Breast epithelium (tissue), 3 donors: ENCODE results near the gene FOXK1.

Experiments
- POLR2A ChIP-seq: fragments of 450-650 bp; IDR thresholded peaks from one replicate; pipeline ENCODE4 v1.6.1; 2016; ENCODE audit warnings: antibody characterized with exemption, mild to moderate bottlenecking, moderate library complexity
- POLR2AphosphoS5 ChIP-seq, 3 donors: sonication (generic); formaldehyde crosslinking; IDR thresholded peaks; one replicate each; pipeline ENCODE4 v1.6.1; 2017; ENCODE audit warnings: antibody characterized with exemption in 3 of 3
- TF ChIP-seq, protein P1 (sequence below), 3 donors: fragments of 450-650 bp; IDR thresholded peaks; one replicate each; pipeline ENCODE4 v1.5.1; 2016 to 2017; ENCODE audit warnings: antibody characterized with exemption in 3 of 3, mild to moderate bottlenecking in 3 of 3, moderate library complexity in 3 of 3

- TF ChIP-seq, protein P1, sequence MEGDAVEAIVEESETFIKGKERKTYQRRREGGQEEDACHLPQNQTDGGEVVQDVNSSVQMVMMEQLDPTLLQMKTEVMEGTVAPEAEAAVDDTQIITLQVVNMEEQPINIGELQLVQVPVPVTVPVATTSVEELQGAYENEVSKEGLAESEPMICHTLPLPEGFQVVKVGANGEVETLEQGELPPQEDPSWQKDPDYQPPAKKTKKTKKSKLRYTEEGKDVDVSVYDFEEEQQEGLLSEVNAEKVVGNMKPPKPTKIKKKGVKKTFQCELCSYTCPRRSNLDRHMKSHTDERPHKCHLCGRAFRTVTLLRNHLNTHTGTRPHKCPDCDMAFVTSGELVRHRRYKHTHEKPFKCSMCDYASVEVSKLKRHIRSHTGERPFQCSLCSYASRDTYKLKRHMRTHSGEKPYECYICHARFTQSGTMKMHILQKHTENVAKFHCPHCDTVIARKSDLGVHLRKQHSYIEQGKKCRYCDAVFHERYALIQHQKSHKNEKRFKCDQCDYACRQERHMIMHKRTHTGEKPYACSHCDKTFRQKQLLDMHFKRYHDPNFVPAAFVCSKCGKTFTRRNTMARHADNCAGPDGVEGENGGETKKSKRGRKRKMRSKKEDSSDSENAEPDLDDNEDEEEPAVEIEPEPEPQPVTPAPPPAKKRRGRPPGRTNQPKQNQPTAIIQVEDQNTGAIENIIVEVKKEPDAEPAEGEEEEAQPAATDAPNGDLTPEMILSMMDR (IDR thresholded peaks at IDR 0.05) = no peak
- TF ChIP-seq POLR2A (no peak), POLR2AphosphoS5 (IDR thresholded peaks at IDR 0.05) (no peak)
Observed at GRCh38 chr7:4718075-4718474, 36.0 kb downstream of the FOXK1 start.
